SK-N-MC (cell line): ENCODE data around the gene VAV3.

Experiments
- DNase-seq: peaks from one replicate; pipeline ENCODE4 v3.0.0-alpha.2; 2011; ENCODE audit warnings: low read depth, low spot score
- H3K27ac ChIP-seq: fragments of 200-600 bp; sonication (generic); 2 replicates; pipeline ENCODE4 v1.5.1; 2016; ENCODE audit warnings: mixed run types
- H3K36me3 ChIP-seq: fragments of 200-600 bp; sonication (generic); 2 replicates; pipeline ENCODE4 v1.6.1; 2017; ENCODE audit warnings: antibody characterized with exemption, low read length, mixed read lengths; ENCODE audit not compliant: insufficient read depth
- H3K4me3 ChIP-seq: fragments of 200-600 bp; sonication (generic); 2 replicates; pipeline ENCODE4 v1.5.1; 2016
- H3K9ac ChIP-seq: fragments of 200-600 bp; sonication (generic); 2 replicates; pipeline ENCODE4 v1.8.0; 2017; ENCODE audit warnings: mixed run types, mixed read lengths; ENCODE audit not compliant: insufficient read length
- H3K9me3 ChIP-seq: fragments of 200-600 bp; sonication (generic); 2 replicates; pipeline ENCODE4 v1.6.1; 2017; ENCODE audit warnings: low read depth, mild to moderate bottlenecking, antibody characterized with exemption, low read length, moderate library complexity, mixed read lengths
- EZH2 ChIP-seq: fragments of 200-600 bp; sonication (generic); IDR thresholded peaks from one replicate; pipeline ENCODE4 v1.6.1; 2017; ENCODE audit warnings: antibody characterized with exemption
- FOXP2 ChIP-seq: optimal IDR thresholded peaks from 2 replicates; pipeline ENCODE3; 2011; ENCODE audit warnings: mild to moderate bottlenecking, moderate library complexity; ENCODE audit not compliant: insufficient read depth; ENCODE audit errors: extremely low read length, control extremely low read depth
- POLR2AphosphoS5 ChIP-seq: IDR thresholded peaks from 2 replicates; pipeline ENCODE4 v1.6.1; 2012; ENCODE audit warnings: mild to moderate bottlenecking, low read depth, low read length, borderline replicate concordance

The VAV3 gene

DNA sequence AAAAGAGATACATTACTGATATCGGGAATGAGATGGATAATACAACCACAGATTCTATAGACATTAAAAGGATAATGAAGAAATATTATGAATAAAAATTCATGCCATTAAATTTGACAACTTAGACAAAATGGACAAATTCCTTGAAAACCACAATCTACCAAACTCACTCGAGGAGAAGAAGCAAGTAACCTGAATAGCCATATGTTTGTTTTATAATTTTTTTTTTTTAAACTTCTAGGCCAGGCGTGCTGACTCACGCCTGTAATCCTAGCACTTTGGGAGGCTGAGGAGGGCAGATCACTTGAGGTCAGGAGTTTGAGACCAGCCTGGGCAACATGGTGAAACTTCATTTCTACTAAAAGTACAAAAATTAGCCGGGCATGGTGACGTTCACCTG, 327.9 kb downstream of the VAV3 start:
- H3K9me3 ChIP-seq = no peaks in the 10 kb centered on the region
- no peak for TF ChIP-seq EZH2
- no peak for TF ChIP-seq FOXP2
- no peak for TF ChIP-seq POLR2AphosphoS5
- H3K4me3 ChIP-seq = no peak overlapping the region
- no peaks in the 10 kb centered on the region for H3K36me3 ChIP-seq
- H3K9ac ChIP-seq = no peak overlapping the region
- DNase-seq = no peak
- no peak overlapping the region for H3K27ac ChIP-seq

GRCh38 chr1:107633596-107633995, 331.4 kb downstream of the VAV3 start:
- H3K36me3 ChIP-seq = no peaks in the 10 kb centered on the region
- H3K4me3 ChIP-seq = no peak overlapping the region
- H3K9ac ChIP-seq = no peak overlapping the region
- H3K9me3 ChIP-seq = no peaks in the 10 kb centered on the region
- TF ChIP-seq EZH2 (no peak), FOXP2 (no peak), POLR2AphosphoS5 (no peak)
- DNase-seq = no peak
- no peak overlapping the region for H3K27ac ChIP-seq

GRCh38 chr1:107626073-107626796, 338.7 kb downstream of the VAV3 start:
- Histone ChIP-seq H3K36me3 (no peaks in the 10 kb centered on the region), H3K27ac (peak overlapping the region; percentile 28), H3K4me3 (no peak overlapping the region; the same call in 1 of the 2 replicates), H3K9me3 (no peaks in the 10 kb centered on the region), H3K9ac (no peak overlapping the region)
- DNase-seq = no peak
- TF ChIP-seq EZH2 (no peak), POLR2AphosphoS5 (no peak), FOXP2 (no peak)

- no peak for DNase-seq
- no peak for TF ChIP-seq EZH2
- no peak for TF ChIP-seq POLR2AphosphoS5
- no peak for TF ChIP-seq FOXP2
Observed at GRCh38 chr1:107625405-107626029, 339.5 kb downstream of the VAV3 start.

DNA sequence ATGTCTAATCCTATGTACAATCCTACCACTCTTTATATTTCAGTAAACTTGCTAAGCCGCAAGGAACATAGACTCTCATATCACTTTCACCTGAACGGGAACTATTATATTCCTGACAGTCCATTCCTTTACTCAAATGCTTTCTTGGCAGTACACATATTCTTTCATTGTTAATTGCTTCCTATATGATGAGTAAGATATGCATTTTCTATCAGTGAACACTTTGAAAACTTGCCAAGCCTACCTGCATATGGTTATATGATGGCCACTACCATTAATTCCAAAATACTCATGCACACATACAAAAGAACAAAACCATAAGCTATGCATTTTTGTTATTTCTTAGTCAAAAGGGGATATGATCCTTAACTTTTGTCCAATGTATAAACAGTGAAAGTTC, 341.5 kb downstream of the VAV3 start:
- Histone ChIP-seq H3K4me3 (no peak overlapping the region), H3K27ac (no peak overlapping the region), H3K9ac (no peak overlapping the region), H3K36me3 (no peaks in the 10 kb centered on the region), H3K9me3 (no peaks in the 10 kb centered on the region)
- TF ChIP-seq EZH2 = no peak
- DNase-seq = no peak

More at GRCh38 chr1:107625405-107626029, 339.5 kb downstream of the VAV3 start:
- no peaks in the 10 kb centered on the region for H3K36me3 ChIP-seq
- H3K27ac ChIP-seq = no peak overlapping the region
- H3K4me3 ChIP-seq = no peak overlapping the region
- H3K9me3 ChIP-seq = no peaks in the 10 kb centered on the region
- no peak overlapping the region for H3K9ac ChIP-seq

DNA sequence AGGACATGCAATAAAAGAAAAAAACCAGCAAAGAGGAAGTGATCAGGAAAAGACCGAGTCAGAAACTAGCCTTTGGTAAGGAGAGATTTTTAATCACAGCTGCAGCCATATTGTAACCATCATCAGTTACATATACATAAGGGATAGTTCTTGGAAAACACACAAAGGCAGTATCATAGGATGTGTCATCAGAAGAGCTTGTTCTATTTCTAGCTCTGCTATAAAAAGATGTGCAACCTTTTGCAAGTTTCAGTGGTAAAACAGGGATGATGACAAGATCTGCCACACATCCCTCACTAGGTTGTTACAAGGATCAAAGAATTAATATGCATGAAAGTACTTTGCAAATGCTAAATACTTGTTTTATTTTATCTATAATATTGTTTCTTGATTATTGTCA, 342.0 kb downstream of the VAV3 start:
- DNase-seq = no peak
- H3K4me3 ChIP-seq = no peak overlapping the region
- H3K36me3 ChIP-seq = no peaks in the 10 kb centered on the region
- TF ChIP-seq POLR2AphosphoS5 (no peak), EZH2 (no peak), FOXP2 (no peak)
- H3K9me3 ChIP-seq = no peaks in the 10 kb centered on the region
- no peak overlapping the region for H3K9ac ChIP-seq
- no peak overlapping the region for H3K27ac ChIP-seq

GRCh38 chr1:107622535-107622934, 342.4 kb downstream of the VAV3 start:
- Histone ChIP-seq H3K9me3 (no peaks in the 10 kb centered on the region), H3K36me3 (no peaks in the 10 kb centered on the region), H3K9ac (no peak overlapping the region), H3K4me3 (no peak overlapping the region), H3K27ac (no peak overlapping the region)
- no peak for TF ChIP-seq FOXP2
- no peak for TF ChIP-seq EZH2
- no peak for TF ChIP-seq POLR2AphosphoS5
- no peak for DNase-seq

DNA sequence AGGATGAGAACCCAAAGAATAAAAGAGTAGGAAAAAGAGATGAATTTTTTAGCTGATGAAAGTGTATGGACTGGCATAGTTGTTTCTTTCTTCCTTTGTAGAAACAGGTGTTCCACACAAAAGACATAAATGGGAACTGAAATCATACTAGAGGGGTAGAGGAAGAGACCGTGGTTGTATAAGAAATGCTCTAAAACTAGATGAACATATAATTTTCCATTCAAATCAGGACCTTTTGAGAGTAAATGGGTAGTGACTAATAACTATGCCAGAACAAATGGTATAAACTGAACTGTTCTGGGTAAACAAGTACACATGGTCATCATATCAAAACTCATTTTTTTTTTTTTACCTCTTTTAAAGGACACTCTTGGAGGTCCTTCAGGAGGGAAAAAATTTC, 344.2 kb downstream of the VAV3 start:
- DNase-seq = no peak
- no peak overlapping the region for H3K9ac ChIP-seq
- TF ChIP-seq FOXP2 (no peak), POLR2AphosphoS5 (no peak), EZH2 (no peak)
- no peaks in the 10 kb centered on the region for H3K36me3 ChIP-seq
- no peaks in the 10 kb centered on the region for H3K9me3 ChIP-seq
- no peak overlapping the region for H3K27ac ChIP-seq
- H3K4me3 ChIP-seq = no peak overlapping the region
